Panc1 (cell line): ENCODE measurements around the gene EIF4G3. TPM values are rescaled to one million over a fixed set of nuclear protein-coding genes. Genes with fewer than 3 reads are reported as not detected.

Experiments
- ATAC-seq: fragments of 200-7000 bp; cut with Tn5 transposase; 2 replicates; pipeline ENCODE4 v1.9.1; 2020; ENCODE audit warnings: mild to moderate bottlenecking, moderate library complexity
- BruUV-seq: library from RNA; stranded (reverse); fragments of 400-500 nt; replicated peaks from 2 replicates; lab custom pipeline; 2021; lab: Mats Ljungman, UMichigan
- CTCF ChIA-PET: fragments of 300-600 bp; sonication (Branson Sonifier 250); formaldehyde crosslinking; loops from one replicate; lab custom pipeline; 2022; ENCODE audit warnings: antibody characterized with exemption; lab: Charles Lee
- POLR2A ChIA-PET: fragments of 300-600 bp; sonication (Branson Sonifier 250); formaldehyde crosslinking; loops from one replicate; lab custom pipeline; 2022; ENCODE audit warnings: antibody characterized with exemption; lab: Charles Lee
- DNase-seq: peaks from one replicate; pipeline ENCODE4 v3.0.0-alpha.2; 2010; ENCODE audit warnings: low read depth, low spot score
- H3K27ac ChIP-seq: 2 replicates; pipeline ENCODE4 v1.5.1; 2011; ENCODE audit warnings: mild to moderate bottlenecking, low read length, inconsistent platforms
- H3K27me3 ChIP-seq: fragments of 200-500 bp; sonication (Bioruptor generic); 2 replicates; pipeline ENCODE4 v1.6.0; 2014; ENCODE audit warnings: low read length, inconsistent platforms; ENCODE audit not compliant: control insufficient read depth, insufficient read depth
- H3K36me3 ChIP-seq: fragments of 200-500 bp; sonication (Bioruptor generic); 2 replicates; pipeline ENCODE4 v1.5.1; 2014; ENCODE audit warnings: inconsistent platforms, mild to moderate bottlenecking, low read length, moderate library complexity; ENCODE audit not compliant: control insufficient read depth, insufficient read depth
- H3K4me1 ChIP-seq: 2 replicates; pipeline ENCODE4 v1.5.1; 2011; ENCODE audit warnings: inconsistent platforms, mild to moderate bottlenecking, low read length, moderate library complexity; ENCODE audit not compliant: control insufficient read depth, insufficient read depth
- H3K4me3 ChIP-seq, 2 experiments: 2 replicates each; pipeline ENCODE4 v1.5.1; 2011 to 2012; ENCODE audit warnings: low read depth in 2 of 2, low read length in 2 of 2, mild to moderate bottlenecking in 2 of 2, inconsistent platforms in 1 of 2, moderate library complexity in 1 of 2
- H3K9me3 ChIP-seq: fragments of 200-500 bp; sonication (Bioruptor generic); 2 replicates; pipeline ENCODE4 v1.5.1; 2014; ENCODE audit warnings: low read depth, mild to moderate bottlenecking, inconsistent platforms, low read length, moderate library complexity; ENCODE audit not compliant: control insufficient read depth, insufficient read depth
- POLR2AphosphoS5 ChIP-seq: IDR thresholded peaks from 2 replicates; pipeline ENCODE4 v1.6.1; 2012; ENCODE audit warnings: mild to moderate bottlenecking, low read depth, low read length, moderate library complexity
- SIN3A ChIP-seq: IDR thresholded peaks from 2 replicates; pipeline ENCODE4 v1.6.1; 2012; ENCODE audit warnings: low read depth, mild to moderate bottlenecking, low read length, moderate library complexity, borderline replicate concordance; ENCODE audit not compliant: insufficient read depth
- TCF7L2 ChIP-seq: IDR thresholded peaks from 2 replicates; pipeline ENCODE4 v1.6.1; 2011; ENCODE audit warnings: mild to moderate bottlenecking, low read depth, low read length, inconsistent platforms
- in situ Hi-C: cut with HindIII; loops from 2 replicates; pipeline ENCODE4 v1.10.0; 2016; ENCODE audit warnings: low sequenced_read_pairs, low pct_unique_long_range_greater_than_20kb
- intact Hi-C: fragments of 100-400 bp; cut with micrococcal nuclease; formaldehyde crosslinking; loops from one replicate; pipeline ENCODE4 v1.10.0; 2022; ENCODE audit not compliant: unreplicated experiment
- total RNA-seq: library from RNA; stranded (reverse); gene quantifications from one replicate; pipeline ENCODE4 v1.2.1, GENCODE V29; 2021; ENCODE audit not compliant: unreplicated experiment
- TF ChIP-seq, protein P1 (sequence below), 2 experiments: IDR thresholded peaks; 2 replicates each; pipeline ENCODE4 v1.6.1; 2011 to 2012; ENCODE audit warnings: low read depth in 2 of 2, control low read depth in 1 of 2, low read length in 1 of 2, mild to moderate bottlenecking in 1 of 2, moderate library complexity in 1 of 2; ENCODE audit not compliant: insufficient read depth in 1 of 2
- TF ChIP-seq, protein P2 (sequence below): fragments of 450-650 bp; IDR thresholded peaks from 2 replicates; pipeline ENCODE4 v1.5.1; 2017; ENCODE audit warnings: mild to moderate bottlenecking

EIF4G3 gene
- total RNA-seq, 1 experiment from 2014 or later, result 78.6 TPM

- intact Hi-C loops (no loop called here), in situ Hi-C loops (no loop called here)
- H3K27ac ChIP-seq, result no peak overlapping the region
- ChIA-PET CTCF (no interaction called here), POLR2A (no interaction called here)
- TF ChIP-seq, protein P1, sequence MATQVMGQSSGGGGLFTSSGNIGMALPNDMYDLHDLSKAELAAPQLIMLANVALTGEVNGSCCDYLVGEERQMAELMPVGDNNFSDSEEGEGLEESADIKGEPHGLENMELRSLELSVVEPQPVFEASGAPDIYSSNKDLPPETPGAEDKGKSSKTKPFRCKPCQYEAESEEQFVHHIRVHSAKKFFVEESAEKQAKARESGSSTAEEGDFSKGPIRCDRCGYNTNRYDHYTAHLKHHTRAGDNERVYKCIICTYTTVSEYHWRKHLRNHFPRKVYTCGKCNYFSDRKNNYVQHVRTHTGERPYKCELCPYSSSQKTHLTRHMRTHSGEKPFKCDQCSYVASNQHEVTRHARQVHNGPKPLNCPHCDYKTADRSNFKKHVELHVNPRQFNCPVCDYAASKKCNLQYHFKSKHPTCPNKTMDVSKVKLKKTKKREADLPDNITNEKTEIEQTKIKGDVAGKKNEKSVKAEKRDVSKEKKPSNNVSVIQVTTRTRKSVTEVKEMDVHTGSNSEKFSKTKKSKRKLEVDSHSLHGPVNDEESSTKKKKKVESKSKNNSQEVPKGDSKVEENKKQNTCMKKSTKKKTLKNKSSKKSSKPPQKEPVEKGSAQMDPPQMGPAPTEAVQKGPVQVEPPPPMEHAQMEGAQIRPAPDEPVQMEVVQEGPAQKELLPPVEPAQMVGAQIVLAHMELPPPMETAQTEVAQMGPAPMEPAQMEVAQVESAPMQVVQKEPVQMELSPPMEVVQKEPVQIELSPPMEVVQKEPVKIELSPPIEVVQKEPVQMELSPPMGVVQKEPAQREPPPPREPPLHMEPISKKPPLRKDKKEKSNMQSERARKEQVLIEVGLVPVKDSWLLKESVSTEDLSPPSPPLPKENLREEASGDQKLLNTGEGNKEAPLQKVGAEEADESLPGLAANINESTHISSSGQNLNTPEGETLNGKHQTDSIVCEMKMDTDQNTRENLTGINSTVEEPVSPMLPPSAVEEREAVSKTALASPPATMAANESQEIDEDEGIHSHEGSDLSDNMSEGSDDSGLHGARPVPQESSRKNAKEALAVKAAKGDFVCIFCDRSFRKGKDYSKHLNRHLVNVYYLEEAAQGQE (IDR thresholded peaks at IDR 0.05; ENCODE audit: insufficient read depth in 1 of 2, low read depth in 2 of 2, low read length in 1 of 2), result no peak
- TF ChIP-seq, protein P2, sequence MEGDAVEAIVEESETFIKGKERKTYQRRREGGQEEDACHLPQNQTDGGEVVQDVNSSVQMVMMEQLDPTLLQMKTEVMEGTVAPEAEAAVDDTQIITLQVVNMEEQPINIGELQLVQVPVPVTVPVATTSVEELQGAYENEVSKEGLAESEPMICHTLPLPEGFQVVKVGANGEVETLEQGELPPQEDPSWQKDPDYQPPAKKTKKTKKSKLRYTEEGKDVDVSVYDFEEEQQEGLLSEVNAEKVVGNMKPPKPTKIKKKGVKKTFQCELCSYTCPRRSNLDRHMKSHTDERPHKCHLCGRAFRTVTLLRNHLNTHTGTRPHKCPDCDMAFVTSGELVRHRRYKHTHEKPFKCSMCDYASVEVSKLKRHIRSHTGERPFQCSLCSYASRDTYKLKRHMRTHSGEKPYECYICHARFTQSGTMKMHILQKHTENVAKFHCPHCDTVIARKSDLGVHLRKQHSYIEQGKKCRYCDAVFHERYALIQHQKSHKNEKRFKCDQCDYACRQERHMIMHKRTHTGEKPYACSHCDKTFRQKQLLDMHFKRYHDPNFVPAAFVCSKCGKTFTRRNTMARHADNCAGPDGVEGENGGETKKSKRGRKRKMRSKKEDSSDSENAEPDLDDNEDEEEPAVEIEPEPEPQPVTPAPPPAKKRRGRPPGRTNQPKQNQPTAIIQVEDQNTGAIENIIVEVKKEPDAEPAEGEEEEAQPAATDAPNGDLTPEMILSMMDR, result no peak
- TF ChIP-seq SIN3A, result no peak
- TF ChIP-seq TCF7L2, result no peak
- no peak for TF ChIP-seq POLR2AphosphoS5
- no TSS peak for BruUV-seq
- H3K4me1 ChIP-seq, result no peaks in the 10 kb centered on the region
- no peak for DNase-seq
- no peak overlapping the region for H3K4me3 ChIP-seq
- ATAC-seq, result no peak
- H3K9me3 ChIP-seq, result no peaks in the 10 kb centered on the region
- H3K27me3 ChIP-seq, result no peaks in the 10 kb centered on the region
- no peaks in the 10 kb centered on the region for H3K36me3 ChIP-seq
Measured at GRCh38 chr1:21098186-21098915, 78.3 kb downstream of the EIF4G3 start.

DNA sequence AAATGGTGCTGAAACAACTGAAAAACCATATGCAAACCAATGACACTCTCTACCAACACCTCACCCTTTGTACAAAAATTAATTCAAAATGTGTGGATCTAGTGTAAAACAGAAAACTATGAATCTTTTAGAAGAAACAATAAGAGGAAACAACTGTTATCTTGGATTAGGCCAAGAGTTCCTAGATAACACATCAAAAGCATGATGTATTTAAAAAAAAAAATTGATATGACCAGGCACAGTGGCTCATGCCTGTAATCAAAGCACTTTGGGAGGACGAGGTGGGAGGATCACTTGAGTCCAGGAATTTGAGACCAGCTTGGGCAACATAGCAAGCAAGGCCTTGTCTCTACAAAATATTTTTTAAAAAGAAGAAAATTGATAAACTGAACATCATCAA, 79.0 kb downstream of the EIF4G3 start:
- ChIA-PET CTCF (no interaction called here), POLR2A (no interaction called here)
- H3K4me3 ChIP-seq, result no peak overlapping the region
- BruUV-seq, result no TSS peak
- no peak for DNase-seq
- no peak overlapping the region for H3K27ac ChIP-seq
- H3K27me3 ChIP-seq, result no peaks in the 10 kb centered on the region
- intact Hi-C loops, result no loop called here
- no peaks in the 10 kb centered on the region for H3K4me1 ChIP-seq
- H3K9me3 ChIP-seq, result no peaks in the 10 kb centered on the region
- no peak for ATAC-seq
- H3K36me3 ChIP-seq, result no peaks in the 10 kb centered on the region
- TF ChIP-seq TCF7L2 (no peak), POLR2AphosphoS5 (no peak)
- TF ChIP-seq, protein P2, result no peak
- in situ Hi-C loops, result no loop called here
